Measurements from ENCODE around the gene ARHGAP22.

Gene ARHGAP22

DNA sequence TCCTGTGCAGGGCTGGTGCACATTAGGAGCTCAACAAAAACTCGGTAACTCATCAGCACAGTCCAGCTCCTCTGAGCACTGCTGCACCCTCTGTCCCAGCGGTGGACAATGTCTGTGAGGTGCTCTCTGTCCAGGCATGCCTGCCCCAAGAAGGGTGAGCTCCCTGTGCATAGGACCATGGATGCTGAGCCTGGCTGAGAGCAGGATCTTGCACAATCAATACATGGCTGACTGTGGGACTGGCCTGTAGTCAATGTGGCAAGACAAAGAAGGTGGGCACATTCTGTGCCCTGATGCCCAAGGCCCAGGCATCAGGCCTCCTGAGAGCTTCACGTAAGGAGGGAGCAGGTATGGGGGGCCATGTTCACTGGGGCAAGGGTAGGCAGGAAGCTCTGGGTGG is 17.1 kb downstream of the ARHGAP22 start:
- no peak for DNase-seq (ENCODE audit: low spot score)

GRCh38 chr10:48587101-48587500 is 17.8 kb downstream of the ARHGAP22 start:
- DNase-seq (ENCODE audit: low spot score) = no peak

- DNase-seq (ENCODE audit: low spot score) = no peak
Measured at GRCh38 chr10:48582970-48583369, 21.9 kb downstream of the ARHGAP22 start.

DNA sequence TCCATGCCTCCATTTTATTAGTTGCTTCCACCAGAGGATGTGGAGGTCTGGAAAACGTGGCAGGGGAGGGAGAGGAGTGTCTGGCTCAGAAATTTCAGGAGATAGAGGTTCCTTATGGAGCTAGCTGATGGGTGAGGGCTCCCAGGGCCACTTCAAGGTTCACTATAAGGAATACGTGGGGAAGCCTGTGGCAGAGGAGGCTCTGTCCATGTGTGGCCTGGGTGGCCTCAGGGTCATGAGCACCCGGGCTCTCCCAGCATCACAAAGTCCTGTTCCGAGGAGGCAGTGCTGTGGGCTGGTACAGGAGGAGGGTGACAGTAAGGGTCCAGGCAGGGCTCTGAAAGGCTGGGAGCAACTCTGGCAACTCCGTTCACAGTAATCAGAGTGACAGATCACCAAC is 24.6 kb downstream of the ARHGAP22 start:
- no peak for DNase-seq (ENCODE audit: low spot score)

- DNase-seq (ENCODE audit: low spot score) = no peak
Measured at GRCh38 chr10:48579251-48579960, 25.5 kb downstream of the ARHGAP22 start.

GRCh38 chr10:48577158-48577557 is 27.7 kb downstream of the ARHGAP22 start:
- no peak for DNase-seq (ENCODE audit: low spot score)

DNA sequence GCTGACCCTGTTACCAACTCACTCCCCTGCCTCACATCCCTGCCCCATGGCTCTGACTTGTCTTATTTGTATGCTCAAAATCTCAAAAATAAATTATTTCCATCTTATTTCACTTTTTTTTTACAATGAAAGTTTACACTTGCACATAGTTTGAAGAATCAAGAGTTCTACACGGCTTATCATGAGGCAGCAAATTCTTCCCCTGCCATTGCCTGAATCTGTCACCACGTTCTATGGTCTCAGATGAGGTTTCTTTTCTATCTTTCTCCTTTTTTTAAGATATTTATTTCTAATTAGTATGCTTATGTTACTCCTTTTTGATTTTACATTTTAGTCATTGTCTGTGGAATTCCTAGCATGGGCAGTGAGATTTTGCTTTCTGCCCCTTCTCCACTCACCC is 28.4 kb downstream of the ARHGAP22 start:
- no peak for DNase-seq (ENCODE audit: low spot score)

DNA sequence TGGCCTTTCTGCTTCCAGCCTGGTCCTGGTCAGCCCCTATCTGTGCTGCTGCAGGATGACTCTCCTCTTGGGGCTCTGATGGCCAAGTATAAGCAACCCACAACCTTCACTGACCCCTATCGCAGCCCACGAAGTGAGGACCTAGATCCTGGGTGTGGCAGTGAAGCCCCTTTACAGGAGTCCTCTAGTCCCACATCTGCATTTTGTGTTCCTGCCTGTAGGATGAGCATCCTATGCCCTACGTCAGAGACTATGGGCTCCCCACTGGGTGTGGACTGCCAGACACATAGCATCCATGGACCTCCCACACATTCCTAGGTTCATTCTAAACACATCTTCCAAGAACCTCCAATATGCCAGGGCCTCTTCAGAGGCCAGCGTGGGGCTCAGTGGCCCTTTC is 29.0 kb downstream of the ARHGAP22 start:
- no peak for DNase-seq (ENCODE audit: low spot score)

GRCh38 chr10:48574817-48575380 is 30.0 kb downstream of the ARHGAP22 start:
- no peak for DNase-seq (ENCODE audit: low spot score)

DNA sequence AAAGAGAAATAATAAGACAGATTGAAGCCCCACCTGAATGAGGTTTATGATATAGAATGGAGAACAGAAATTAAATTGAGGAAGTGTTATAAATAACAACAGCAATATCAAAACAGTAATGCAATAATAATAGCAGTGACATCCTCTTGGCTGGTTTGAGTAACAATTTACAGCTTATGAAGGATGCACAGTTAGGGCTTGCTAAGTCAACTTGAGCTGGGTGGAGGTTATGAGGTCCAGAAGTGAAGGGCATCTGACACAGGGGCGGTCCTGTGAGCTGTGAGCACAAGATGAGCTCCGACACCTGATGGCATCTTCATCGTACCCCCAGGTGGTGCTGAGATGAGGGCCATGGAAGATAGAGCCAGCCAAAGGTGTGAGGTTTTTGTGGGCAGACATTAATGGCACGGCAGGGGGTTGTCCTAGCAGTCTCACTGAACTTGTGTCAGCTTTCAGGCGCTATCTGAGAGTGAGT is 30.5 kb downstream of the ARHGAP22 start:
- no peak for DNase-seq (ENCODE audit: low spot score)

- DNase-seq (ENCODE audit: low spot score) = no peak
Measured at GRCh38 chr10:48573045-48573444, 31.8 kb downstream of the ARHGAP22 start.

DNA sequence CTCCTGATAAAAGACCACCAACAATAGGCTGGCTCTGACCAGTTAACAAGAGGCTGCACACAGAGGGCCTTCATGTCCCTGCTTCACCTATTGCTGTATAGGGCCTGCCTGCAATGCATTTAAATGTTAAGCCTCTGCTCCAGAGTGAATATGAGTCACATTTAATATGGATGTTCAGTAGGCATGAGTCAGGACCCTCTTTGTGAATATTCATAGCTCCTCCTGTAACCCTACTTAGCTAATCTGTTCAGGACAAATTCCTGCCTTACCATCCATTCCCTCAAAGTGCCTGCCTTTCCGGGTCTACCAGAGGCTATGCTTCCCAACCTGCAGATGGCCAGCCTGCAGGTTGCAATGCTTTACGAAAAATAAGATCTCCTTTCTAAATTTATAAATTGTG is 32.5 kb downstream of the ARHGAP22 start:
- no peak for DNase-seq (ENCODE audit: low spot score)

DNA sequence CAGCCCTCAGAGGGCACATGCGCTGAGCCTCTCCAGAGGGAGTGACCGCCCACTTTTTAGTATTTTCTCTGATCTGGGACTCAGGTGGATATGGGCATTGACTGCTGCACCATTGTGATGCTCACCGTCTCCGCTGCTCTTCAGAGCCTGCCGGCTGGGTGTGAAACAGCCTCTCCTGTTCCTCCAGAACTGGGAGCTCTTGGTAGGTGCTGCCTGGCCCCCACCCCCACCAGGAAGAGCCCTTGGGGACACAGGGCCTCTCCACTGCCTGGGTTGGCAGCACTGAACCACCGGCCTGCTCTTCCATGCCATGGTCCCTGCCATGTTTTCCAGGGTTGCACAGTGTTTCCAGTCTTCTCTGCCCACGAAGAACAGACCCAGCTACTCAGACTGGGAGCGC is 36.3 kb downstream of the ARHGAP22 start:
- no peak for DNase-seq (ENCODE audit: low spot score)

DNA sequence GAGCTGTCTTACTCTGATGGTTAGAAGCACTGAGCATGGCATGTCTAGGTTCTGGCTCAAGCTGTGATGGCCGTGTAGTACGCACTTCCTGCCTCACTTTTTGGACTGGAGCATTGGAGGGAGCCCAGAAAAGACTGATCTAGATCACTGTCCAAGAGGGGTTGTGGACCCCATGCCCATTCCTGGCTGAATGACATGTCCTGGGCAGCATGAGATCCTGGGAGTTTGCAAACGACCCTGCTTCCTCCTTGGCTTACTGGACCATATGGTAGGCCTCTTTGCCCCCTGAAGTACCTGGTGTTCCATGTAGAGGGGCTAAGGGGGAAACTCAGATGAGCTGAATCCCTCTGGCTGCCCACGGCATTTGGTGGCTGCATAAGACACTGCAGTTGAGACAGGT is 36.7 kb downstream of the ARHGAP22 start:
- DNase-seq (ENCODE audit: low spot score) = no peak

- no peak for DNase-seq (ENCODE audit: low spot score)
Measured at GRCh38 chr10:48567346-48567745, 37.5 kb downstream of the ARHGAP22 start.

GRCh38 chr10:48564466-48565160 is 40.3 kb downstream of the ARHGAP22 start:
- no peak for DNase-seq (ENCODE audit: low spot score)

GRCh38 chr10:48557511-48558123 is 47.3 kb downstream of the ARHGAP22 start:
- DNase-seq (ENCODE audit: low spot score) = no peak

GRCh38 chr10:48556713-48557112 is 48.2 kb downstream of the ARHGAP22 start:
- DNase-seq (ENCODE audit: low spot score) = no peak

DNA sequence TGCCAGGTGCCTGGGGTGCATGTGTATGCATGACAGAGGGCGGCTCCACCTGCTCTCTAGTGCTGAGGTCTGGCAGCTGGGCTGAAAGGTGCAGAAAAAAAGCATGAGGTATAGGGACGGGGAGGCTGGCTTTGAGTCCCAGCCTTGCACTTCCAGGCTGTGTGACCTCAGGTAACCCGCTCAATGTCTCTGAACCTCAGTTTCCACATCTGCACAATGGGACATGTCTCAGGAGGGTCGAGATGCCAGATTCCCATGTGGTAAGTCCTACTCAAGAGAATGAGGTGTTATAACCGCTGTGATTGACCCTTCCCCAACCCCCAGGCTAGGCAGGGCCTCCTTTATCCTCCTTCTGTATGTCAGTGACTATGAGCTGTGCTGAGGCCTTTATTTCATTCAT is 48.8 kb downstream of the ARHGAP22 start:
- no peak for DNase-seq (ENCODE audit: low spot score)

DNA sequence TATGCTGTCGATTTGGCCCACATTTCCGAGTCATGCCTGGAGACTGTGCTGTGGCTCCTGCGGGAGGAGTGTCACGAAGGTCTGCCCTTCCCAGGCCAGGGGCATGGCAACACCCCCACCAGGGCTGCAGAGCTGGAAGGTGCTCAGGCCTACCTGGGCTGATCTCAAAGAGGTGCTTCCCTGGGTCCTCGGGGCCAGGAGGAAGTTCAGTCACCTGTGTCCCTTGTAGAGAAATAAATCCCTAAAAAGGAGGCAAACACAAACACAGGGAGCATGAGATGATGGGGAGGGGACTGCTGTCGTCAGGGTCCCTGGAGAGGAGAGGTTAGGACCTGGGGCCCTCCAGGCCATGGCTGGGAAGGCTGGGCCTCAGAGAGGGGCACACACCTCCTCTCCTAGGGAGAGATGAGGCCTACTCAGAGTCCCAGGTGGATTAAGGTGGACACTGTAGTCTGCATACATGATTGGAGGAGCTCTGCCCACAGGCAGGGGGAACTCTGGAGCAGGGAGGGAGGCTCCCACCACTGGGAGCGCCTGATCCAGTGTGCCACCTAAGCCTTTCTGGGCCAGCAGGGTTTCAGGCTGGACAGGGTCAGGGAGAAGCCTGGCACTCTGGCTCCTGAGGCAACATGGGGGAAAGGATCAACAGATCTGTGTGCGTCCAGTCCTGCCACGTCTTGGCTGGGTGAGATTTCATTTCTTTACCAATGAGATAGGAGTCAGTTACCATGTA is 49.4 kb downstream of the ARHGAP22 start:
- no peak for DNase-seq (ENCODE audit: low spot score)

- no peak for DNase-seq (ENCODE audit: low spot score)
Measured at GRCh38 chr10:48554656-48555055, 50.2 kb downstream of the ARHGAP22 start.

DNA sequence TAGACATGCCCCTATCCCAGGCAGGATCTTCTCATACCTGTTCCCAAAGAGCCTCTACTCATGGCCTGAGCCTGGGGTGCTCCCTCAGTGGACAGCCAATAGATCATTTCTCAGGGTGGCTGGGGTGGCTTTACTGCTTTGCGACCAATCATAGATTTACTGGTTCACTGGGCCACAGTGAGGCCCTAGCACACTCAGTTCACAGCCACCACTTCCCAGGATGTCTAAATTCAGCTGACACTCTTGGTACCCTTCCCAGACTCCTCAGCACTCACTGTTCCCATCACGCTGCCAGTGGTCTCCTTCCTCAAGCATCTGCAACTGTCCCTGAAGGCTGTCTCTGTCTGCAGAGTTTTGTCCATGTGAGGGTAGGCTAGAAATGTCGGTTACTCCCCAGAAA is 50.6 kb downstream of the ARHGAP22 start:
- DNase-seq (ENCODE audit: low spot score) = no peak

Data from iPS-NIHi11 (cell line).